ENCODE measurements around the gene IMPG1. TPM values are rescaled to one million over a fixed set of nuclear protein-coding genes. Genes with fewer than 3 reads are reported as not detected.

Gene IMPG1, protein sequence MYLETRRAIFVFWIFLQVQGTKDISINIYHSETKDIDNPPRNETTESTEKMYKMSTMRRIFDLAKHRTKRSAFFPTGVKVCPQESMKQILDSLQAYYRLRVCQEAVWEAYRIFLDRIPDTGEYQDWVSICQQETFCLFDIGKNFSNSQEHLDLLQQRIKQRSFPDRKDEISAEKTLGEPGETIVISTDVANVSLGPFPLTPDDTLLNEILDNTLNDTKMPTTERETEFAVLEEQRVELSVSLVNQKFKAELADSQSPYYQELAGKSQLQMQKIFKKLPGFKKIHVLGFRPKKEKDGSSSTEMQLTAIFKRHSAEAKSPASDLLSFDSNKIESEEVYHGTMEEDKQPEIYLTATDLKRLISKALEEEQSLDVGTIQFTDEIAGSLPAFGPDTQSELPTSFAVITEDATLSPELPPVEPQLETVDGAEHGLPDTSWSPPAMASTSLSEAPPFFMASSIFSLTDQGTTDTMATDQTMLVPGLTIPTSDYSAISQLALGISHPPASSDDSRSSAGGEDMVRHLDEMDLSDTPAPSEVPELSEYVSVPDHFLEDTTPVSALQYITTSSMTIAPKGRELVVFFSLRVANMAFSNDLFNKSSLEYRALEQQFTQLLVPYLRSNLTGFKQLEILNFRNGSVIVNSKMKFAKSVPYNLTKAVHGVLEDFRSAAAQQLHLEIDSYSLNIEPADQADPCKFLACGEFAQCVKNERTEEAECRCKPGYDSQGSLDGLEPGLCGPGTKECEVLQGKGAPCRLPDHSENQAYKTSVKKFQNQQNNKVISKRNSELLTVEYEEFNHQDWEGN
- total RNA-seq = not detected in 2 replicates

DNA sequence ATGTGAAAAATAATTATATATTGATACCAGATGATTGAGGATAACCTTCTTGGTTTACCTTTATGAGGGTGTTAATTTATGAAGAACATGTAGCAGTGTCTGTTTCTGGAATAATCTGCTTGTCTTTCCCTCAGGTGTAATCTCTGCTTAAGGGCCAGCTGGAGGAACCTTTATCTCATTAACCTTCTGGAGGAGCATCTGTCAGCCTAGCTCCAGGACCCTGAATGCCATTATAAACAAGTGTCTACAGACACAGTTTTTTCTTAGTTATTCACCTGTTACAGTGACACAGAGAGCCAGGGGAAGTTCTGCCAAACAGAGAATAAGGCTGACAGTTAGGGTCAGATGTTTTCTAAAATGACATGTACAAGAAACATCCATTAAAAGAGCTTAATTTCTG, at the start of gene IMPG1:
Gene IMPG1, minus strand, starts transcription at position 101 of the 400 bp plus-strand sequence. CDS start 174 bp downstream, outside the sequence.

Small RNAs within 50 kb of the gene (small RNA-seq; reads per million reads assigned to genes)
- gene RF00019 (not detected), gene RNU6-248P (not detected)
